HL-60/S4 treated with phorbol 12-myristate 13-acetate at 8.2 ng/mL for 4 days and 3 days (cell line): Measurements from ENCODE around the gene BZW1.

Source experiments
- in situ Hi-C: fragments of 300-500 bp; cut with MboI; formaldehyde crosslinking; loops from 2 replicates; pipeline ENCODE4 v1.15.0; 2022; ENCODE audit warnings: low sequenced_read_pairs

Gene BZW1

DNA sequence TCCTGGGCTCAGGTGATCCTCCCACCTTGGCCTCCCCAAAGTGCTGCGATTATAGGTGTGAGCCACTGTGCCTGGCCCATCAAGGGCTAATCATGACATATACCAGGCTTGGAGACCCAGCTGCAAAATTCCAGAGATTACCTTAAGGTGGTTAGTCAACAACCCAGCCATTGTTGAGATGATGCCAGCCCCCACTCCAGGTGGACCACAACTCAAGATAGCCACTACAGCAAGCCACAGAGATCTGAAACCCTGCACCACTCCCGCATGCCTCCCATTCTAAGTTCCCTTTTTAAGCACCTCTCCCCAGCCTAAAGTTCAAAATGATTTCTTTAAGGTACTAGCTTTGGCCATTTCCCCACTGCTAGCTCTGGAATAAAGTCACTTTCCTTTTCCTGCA is 57.3 kb downstream of the BZW1 start:
- in situ Hi-C loops = no loop called here

DNA sequence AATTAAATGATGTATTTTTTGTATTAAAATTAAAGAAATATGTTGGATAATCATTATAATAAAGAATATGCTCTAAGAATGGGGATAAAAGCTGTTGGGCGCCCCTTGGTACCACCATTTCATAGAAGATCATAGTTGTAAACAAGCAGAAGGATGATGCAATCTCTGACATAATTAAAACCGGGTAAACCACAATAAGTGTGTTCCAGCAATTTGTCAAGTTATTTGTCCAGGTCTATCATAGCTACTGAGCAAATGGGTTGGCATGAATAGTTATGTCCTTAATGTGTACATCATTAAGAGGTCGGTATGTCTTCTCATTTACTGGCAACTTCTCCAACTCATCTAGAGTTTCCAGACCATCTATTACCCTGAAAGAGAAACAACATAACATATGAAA is 59.4 kb downstream of the BZW1 start:
- in situ Hi-C loops = no loop called here

DNA sequence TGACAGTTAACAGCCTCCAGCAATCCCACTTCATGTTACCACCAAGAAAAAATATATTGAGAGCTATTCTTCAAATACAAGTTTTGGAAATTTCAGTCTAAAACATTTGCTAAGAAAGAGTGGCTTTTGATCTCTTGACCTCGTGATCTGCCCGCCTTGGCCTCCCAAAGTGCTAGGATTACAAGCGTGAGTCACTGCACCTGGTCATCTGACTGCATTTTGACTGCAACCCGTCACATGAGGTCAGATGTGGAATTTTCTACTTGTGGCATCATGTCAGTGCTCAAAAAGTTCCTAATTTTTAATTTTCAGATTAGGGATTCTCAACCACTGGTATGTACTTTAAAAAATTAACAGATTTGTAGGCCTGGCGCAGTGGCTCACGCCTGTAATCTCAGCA is 61.9 kb downstream of the BZW1 start:
- in situ Hi-C loops = no loop called here
